Aorta (tissue), 5 donors: ENCODE data around the gene CIAPIN1. TPM values are rescaled to one million over a fixed set of nuclear protein-coding genes. Genes with fewer than 3 reads are reported as not detected.
A peak's percentile ranks its signal among the peaks of the same experiment; 100 is the strongest.
"Not testable (repeated sequence)": the region's sequence is repeated elsewhere in the genome, so short reads cannot be mapped to it uniquely, and the experiment has no call there.

Source experiments
- ATAC-seq: fragments of 200-7000 bp; cut with Tn5 transposase; one replicate; pipeline ENCODE4 v1.9.1; 2022; ENCODE audit warnings: moderate library complexity; ENCODE audit not compliant: low FRiP score
- DNase-seq, 2 donors: peaks; one replicate each; pipeline ENCODE4 v3.0.0-alpha.2; 2020
- H3K27ac ChIP-seq, 2 donors: one replicate each; pipeline ENCODE4 v1.5.1; 2013; ENCODE audit warnings: low read length in 2 of 2, mild to moderate bottlenecking in 2 of 2, moderate library complexity in 2 of 2, control low read depth in 1 of 2, inconsistent platforms in 1 of 2, low read depth in 1 of 2
- H3K27me3 ChIP-seq, 2 donors: one replicate each; pipeline ENCODE4 v1.6.1; 2013; ENCODE audit warnings: control low read depth in 1 of 2, low read length in 1 of 2, mild to moderate bottlenecking in 1 of 2, moderate library complexity in 1 of 2; ENCODE audit not compliant: insufficient read depth in 2 of 2, control insufficient read depth in 1 of 2
- H3K36me3 ChIP-seq, 2 donors: one replicate each; pipeline ENCODE4 v1.6.1; 2013; ENCODE audit warnings: control low read depth in 1 of 2, low read length in 1 of 2, mild to moderate bottlenecking in 1 of 2; ENCODE audit not compliant: insufficient read depth in 2 of 2, control insufficient read depth in 1 of 2
- H3K4me1 ChIP-seq, 2 donors: one replicate each; pipeline ENCODE4 v1.6.1; 2013; ENCODE audit warnings: low read length in 2 of 2, control low read depth in 1 of 2, mild to moderate bottlenecking in 1 of 2, moderate library complexity in 1 of 2; ENCODE audit not compliant: insufficient read depth in 2 of 2, control insufficient read depth in 1 of 2
- H3K4me3 ChIP-seq, 2 donors: one replicate each; pipeline ENCODE4 v1.5.1; 2013; ENCODE audit warnings: low read length in 2 of 2, control low read depth in 1 of 2, mild to moderate bottlenecking in 1 of 2
- H3K9me3 ChIP-seq: one replicate; pipeline ENCODE4 v1.6.1; 2013; ENCODE audit warnings: mild to moderate bottlenecking, low read length; ENCODE audit not compliant: control insufficient read depth
- WGBS, 2 donors: extraction: QIAGEN DNeasy Blood & Tissue Kit; methylation state at CpG; one replicate each; pipeline ENCODE4 v1.1.7; 2013; 5-methylcytosine and 5-hydroxymethylcytosine counted together
- intact Hi-C, 2 donors: fragments of 100-400 bp; cut with DNase I; formaldehyde crosslinking; loops; one replicate each; pipeline versions ENCODE4 v1.14.2 to v1.15.0; 2022
- polyA plus RNA-seq, 2 donors: library from polyadenylated mRNA; stranded (reverse); fragments of 200-250 nt; gene quantifications; one replicate each; pipeline ENCODE4 v1.2.3, GENCODE V29; 2013
- total RNA-seq, 2 donors: library from RNA; stranded (reverse); fragmentation: NEBNext Ultra II Directional; extraction: Animal tissue kit (Norgen Biotek cat#: 25700); gene quantifications; one replicate each; pipeline ENCODE4 v1.2.1, GENCODE V29; 2021
- donor health status: healthy with polysubstance abuse.
- donor health status: Bipolar disorder and iron deficiency.
- donor health status: DM: no; HTN: no; CAD: no.
- donor health status: DM: no; HTN: no; CAD: no.
- donor health status: DM: yes; HTN: yes; CAD: no.

Gene CIAPIN1
- total and polyA plus RNA-seq, 4 donors: 16.3 to 27.4 (median 24.1) TPM

DNA sequence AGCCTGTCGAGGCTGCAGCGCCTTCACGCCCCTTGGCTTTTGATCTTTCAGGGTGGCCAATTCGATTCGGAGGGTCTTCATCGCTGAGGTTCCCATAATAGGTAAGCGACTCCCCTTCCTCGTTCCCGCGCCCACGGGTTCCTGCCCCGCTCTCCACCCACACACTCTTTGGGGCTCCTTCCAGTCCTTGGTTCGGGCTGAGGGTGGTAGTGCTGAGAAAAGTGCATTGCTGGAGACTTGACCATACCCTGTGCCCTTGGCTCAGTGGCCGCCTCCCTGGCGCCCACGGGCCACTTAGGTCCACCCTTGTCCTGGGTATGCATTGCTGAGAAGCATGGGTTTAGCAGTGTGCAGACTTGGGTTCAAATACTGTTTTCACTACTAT, 15.8 kb upstream of the CIAPIN1 start:
- ATAC-seq (peak; percentile 23), DNase-seq (no peak)
- Histone ChIP-seq H3K27me3 (no peaks in the 10 kb centered on the region), H3K4me1 (peaks cover 0 to 3% of the 10 kb centered on the region in 2 donors), H3K9me3 (no peaks in the 10 kb centered on the region), H3K4me3 (peak overlapping the region; percentile 70 to 83), H3K27ac (no peak overlapping the region), H3K36me3 (peaks cover 0 to 11% of the 10 kb centered on the region in 2 donors)
- intact Hi-C loops: loop anchor here (2.0 to 5.0 kb wide), 3 partner anchors 24 to 56 kb away; partner anchors contain the start of gene DOK4 (in 1 of the 2)
- WGBS, 2 donors: 1 to 2% methylated on average over 16 of the region's 16 CpGs

DNA sequence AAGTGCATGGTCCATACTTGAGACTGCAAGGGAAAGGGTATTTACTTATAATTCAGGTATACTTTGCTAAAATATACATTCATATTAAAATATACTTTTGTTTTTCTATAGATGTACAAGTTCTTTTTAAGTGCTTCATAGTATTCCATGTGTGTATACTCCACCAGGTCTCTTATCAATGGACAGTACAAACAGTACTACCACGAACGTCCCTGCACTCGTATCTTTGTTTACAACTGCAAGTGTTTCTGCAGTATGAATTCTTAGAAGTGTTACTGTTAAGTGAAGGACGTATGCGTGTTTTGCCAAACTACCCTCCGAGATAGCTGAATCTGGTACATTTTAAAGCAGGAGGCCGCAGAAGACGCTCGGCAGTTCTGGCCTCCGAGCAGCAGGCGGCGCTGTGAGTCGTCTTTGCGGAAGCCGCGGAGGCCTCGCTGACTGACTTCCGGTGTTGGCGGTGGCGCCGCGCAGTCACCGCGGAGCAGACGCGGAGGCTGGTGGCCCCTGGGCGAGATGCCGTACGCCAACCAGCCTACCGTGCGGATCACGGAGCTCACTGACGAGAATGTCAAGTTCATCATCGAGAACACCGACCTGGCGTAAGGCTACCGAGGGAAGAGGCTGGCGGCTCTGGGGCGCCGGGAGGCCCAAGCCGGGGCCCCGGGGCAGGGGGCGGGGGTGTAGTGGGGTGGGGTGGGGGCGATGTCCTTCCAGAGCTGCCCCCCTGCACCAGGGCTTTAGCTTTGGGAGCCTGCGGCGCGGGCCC, 15.2 kb upstream of the CIAPIN1 start, which contains the start of gene POLR2C:
TSS of gene POLR2C (plus strand) at position 471 of the 769 bp plus-strand sequence. CDS start at position 517, 46 bp downstream.
- Histone ChIP-seq H3K4me1 (peaks cover 0 to 3% of the 10 kb centered on the region in 2 donors), H3K27me3 (no peaks in the 10 kb centered on the region), H3K4me3 (peak within 1 kb of the TSS; percentile 70 to 83), H3K36me3 (peaks cover 0 to 15% of the 10 kb centered on the region in 2 donors), H3K9me3 (no peaks in the 10 kb centered on the region), H3K27ac (no peak within 1 kb of the TSS)
- ATAC-seq (peak; percentile 95), DNase-seq (peak; percentile 93 to 97)
- WGBS, 2 donors: 0 to 1% methylated on average over 40 to 47 of the region's 47 CpGs
- intact Hi-C loops: loop anchor here (2.0 to 5.0 kb wide), 3 partner anchors 24 to 56 kb away; partner anchors contain the start of gene DOK4 (in 1 of the 2)

DNA sequence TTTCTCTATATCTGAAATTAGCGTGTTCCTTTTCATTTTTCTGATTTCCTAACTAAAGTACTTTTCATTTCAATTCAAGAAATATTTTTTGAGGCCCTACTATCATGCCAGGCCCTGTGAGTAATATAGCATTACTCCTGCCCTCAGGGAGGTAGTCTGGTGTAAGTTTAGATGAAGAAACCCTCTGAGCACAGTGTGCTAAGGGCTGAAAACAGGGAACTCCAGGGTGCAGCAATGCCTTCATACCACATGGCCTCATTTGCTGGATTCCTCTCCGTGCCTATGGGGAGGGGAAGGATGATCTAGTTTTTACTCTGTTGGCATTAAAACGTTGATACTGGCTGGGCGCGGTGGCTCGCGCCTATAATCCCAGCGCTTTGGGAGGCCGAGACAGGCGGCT, 4.8 kb upstream of the CIAPIN1 start:
- intact Hi-C loops: no loop called here
- ATAC-seq: no peak
- DNase-seq: no peak
- Histone ChIP-seq H3K27ac (no peak overlapping the region), H3K9me3 (no peaks in the 10 kb centered on the region), H3K4me1 (no peaks in the 10 kb centered on the region), H3K27me3 (no peaks in the 10 kb centered on the region), H3K36me3 (peaks cover 3 to 10% of the 10 kb centered on the region in 2 donors), H3K4me3 (no peak overlapping the region)
- WGBS, 2 donors: 94 to 95% methylated on average over 10 of the region's 10 CpGs

DNA sequence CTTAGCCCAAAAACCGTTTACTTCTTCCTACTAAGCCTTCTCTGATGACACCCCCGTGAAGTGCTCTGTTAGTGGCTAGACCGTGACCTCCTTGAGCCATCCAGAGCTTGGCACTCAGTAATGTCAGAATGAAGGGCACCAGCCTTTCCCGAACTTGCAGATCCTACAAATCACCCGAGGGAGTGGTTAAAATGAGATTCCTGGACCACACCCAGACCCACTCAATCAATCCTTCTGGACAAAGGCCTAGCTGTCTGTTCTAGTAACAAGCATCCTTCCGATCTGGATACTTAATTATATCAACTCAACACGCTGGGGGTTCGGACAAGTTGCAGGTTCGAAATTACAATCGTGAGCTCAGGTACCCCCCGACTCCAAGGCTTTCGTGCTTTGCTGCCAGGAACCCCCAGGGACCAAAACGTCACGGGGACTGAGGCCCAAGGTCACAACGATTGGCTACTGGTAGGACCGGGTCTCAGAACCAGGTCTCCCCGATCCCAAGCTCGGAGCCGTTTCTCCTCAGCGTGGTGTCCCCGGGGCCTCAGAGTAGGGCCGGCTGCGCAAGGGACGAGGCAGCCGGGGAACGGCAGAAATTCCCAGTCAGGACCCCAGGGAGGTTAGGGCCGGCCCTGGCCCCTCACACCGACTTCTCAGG, 527 bp downstream of the CIAPIN1 start:
- ATAC-seq: peak; percentile 61
- WGBS, 2 donors: 2% methylated on average over 28 of the region's 28 CpGs

DNA sequence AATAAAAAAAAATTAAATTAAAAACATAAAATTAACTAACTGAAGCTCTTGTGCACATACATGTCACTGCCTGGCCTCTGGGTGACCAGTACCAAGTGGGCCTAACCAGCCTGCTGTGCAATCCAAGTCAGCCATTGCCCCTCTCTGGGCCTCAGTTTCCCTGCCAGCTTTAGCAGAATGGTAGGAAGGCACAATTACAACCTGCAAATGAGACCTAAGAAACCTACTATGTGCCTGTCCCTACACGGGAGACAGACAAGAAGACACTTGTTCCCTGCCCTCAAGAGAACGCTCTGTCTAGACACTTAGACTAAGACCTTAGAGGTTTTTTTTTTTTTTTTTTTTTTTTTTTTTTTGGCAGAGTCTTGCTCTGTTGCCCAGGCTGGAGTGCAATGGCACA, 1.7 kb downstream of the CIAPIN1 start:
- Histone ChIP-seq H3K9me3 (no peaks in the 10 kb centered on the region), H3K27ac (no peak overlapping the region), H3K27me3 (no peaks in the 10 kb centered on the region), H3K4me3 (no peak overlapping the region), H3K4me1 (no peaks in the 10 kb centered on the region), H3K36me3 (peaks cover 0 to 2% of the 10 kb centered on the region in 2 donors)
- WGBS, 2 donors: 95 to 100% methylated on average over 2 of the region's 2 CpGs
- intact Hi-C loops: no loop called here
- DNase-seq: no peak
- no peak for ATAC-seq

More for the DNA sequence above, 527 bp downstream of the CIAPIN1 start:
- Histone ChIP-seq H3K9me3 (no peaks in the 10 kb centered on the region), H3K36me3 (no peaks in the 10 kb centered on the region), H3K27me3 (no peaks in the 10 kb centered on the region), H3K4me1 (no peaks in the 10 kb centered on the region), H3K27ac (peak overlapping the region in 1 of 2 donors; percentile 60), H3K4me3 (peak overlapping the region; percentile 67 to 88)
- peak; percentile 70 to 81 for DNase-seq
- intact Hi-C loops: loop anchor here in 1 of 2 donors (2.0 kb wide), 1 partner anchor 40 kb away; the partner anchor contains the start of gene DOK4

DNA sequence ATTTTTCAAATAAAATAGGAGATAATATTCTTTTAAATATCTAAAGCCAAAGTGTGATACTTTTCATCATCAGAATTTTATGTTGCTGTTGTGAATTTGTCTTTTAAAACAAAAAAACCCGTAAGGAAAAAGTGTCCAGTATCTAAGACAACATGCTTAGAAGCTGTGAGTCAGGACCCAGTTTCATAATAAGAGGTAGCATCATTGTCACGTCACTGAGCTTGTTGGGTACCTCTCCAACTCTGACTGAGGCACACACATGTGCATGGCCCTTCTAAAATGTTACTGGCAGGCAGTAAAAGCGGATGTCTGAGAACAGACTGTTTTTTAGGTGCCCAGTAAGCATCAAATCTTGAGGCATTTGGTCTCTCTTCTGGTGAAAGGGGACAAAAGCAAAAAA, 2.5 kb downstream of the CIAPIN1 start:
- no peaks in the 10 kb centered on the region for H3K9me3 ChIP-seq
- intact Hi-C loops: loop anchor here in 1 of 2 donors (5.0 kb wide), 1 partner anchor 73 kb away; no protein-coding TSS in a partner anchor
- H3K4me1 ChIP-seq: no peaks in the 10 kb centered on the region
- ATAC-seq: no peak
- peaks cover 0 to 2% of the 10 kb centered on the region in 2 donors for H3K36me3 ChIP-seq
- H3K27ac ChIP-seq: no peak overlapping the region
- WGBS, 2 donors: 29 to 39% methylated on average over 3 of the region's 3 CpGs
- no peaks in the 10 kb centered on the region for H3K27me3 ChIP-seq
- no peak overlapping the region for H3K4me3 ChIP-seq
- no peak for DNase-seq

DNA sequence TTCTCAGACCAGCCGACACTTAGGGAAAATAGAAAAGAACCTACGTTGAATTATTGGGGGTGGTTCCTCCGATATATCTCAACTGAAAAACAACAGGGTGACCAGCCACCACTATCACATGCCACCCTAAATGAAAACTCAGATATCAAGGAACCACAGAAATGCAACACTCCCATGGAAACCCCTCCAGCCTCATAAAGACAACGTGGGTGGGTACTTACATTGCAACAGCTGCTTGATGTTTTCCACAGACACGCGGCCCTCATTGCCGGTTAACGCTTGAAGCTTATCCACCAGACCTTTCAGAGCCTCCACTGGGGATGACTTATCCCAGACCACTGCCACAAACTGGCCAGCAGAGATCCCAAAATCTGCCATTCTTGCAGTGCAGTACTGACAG, 6.6 kb downstream of the CIAPIN1 start:
- H3K27me3 ChIP-seq, H3K4me1 ChIP-seq, H3K36me3 ChIP-seq, H3K27ac ChIP-seq, ATAC-seq, H3K9me3 ChIP-seq, H3K4me3 ChIP-seq, DNase-seq: not testable (repeated sequence)
- intact Hi-C loops: loop anchor here in 1 of 2 donors (5.0 kb wide), 1 partner anchor 77 kb away; no protein-coding TSS in a partner anchor
- WGBS, 2 donors: 73 to 98% methylated on average over 8 of the region's 8 CpGs

DNA sequence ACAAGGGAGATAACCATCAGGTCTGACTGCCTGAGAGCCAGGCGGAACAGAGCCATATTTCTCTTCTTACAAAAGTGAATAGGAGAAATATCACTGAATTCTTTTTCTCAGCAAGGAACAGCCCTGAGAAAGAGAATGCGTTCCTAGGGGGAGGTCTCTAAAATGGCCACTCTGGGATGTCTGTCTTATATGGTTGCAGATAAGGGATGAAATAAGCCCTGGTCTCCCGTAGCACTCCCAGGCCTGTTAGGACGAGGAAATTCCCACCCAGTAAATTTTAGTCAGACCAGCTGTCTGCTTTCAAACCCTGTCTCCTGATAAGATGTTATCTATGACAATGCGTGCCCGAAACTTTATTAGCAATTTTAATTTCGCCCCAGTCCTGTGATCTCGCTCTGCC, 7.2 kb downstream of the CIAPIN1 start:
- not testable (repeated sequence) for DNase-seq, ATAC-seq, H3K4me3 ChIP-seq, H3K9me3 ChIP-seq, H3K27ac ChIP-seq, H3K27me3 ChIP-seq, H3K36me3 ChIP-seq, H3K4me1 ChIP-seq
- intact Hi-C loops: loop anchor here in 1 of 2 donors (5.0 kb wide), 1 partner anchor 77 kb away; no protein-coding TSS in a partner anchor
- 94 to 98% methylated on average over 8 of the region's 8 CpGs for WGBS, 2 donors
